Eye (tissue), 1 donor: ENCODE measurements around the gene ARL6IP1.
A peak's percentile ranks its signal among the peaks of the same experiment; 100 is the strongest.
"Not testable (repeated sequence)": the region's sequence is repeated elsewhere in the genome, so short reads cannot be mapped to it uniquely, and the experiment has no call there.

Experiments
- DNase-seq: peaks from one replicate; pipeline ENCODE4 v3.0.0-alpha.2; 2015

Gene ARL6IP1

DNA sequence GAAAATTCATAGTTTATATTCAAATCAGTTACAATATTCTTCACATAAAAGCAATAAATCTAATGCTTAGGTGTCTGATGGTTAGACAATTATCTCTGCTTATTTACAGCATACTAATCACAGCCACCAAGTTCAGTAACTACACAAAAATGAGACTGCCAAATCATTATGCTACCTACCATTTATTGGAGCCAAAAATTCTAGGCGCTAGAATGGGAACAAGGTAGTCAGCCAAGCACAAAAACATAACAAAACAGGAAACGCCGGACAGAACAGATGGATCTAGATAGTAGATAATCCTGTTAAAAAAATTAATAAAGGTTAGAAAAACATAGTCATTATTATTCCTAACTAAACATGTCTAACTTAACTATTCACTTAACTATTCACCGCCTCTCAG lies 3.6 kb downstream of the ARL6IP1 start:
- DNase-seq = no peak

GRCh38 chr16:18796377-18796776 lies 5.0 kb downstream of the ARL6IP1 start:
- no peak for DNase-seq

GRCh38 chr16:18792836-18793433 lies 8.4 kb downstream of the ARL6IP1 start:
- DNase-seq = no peak

DNA sequence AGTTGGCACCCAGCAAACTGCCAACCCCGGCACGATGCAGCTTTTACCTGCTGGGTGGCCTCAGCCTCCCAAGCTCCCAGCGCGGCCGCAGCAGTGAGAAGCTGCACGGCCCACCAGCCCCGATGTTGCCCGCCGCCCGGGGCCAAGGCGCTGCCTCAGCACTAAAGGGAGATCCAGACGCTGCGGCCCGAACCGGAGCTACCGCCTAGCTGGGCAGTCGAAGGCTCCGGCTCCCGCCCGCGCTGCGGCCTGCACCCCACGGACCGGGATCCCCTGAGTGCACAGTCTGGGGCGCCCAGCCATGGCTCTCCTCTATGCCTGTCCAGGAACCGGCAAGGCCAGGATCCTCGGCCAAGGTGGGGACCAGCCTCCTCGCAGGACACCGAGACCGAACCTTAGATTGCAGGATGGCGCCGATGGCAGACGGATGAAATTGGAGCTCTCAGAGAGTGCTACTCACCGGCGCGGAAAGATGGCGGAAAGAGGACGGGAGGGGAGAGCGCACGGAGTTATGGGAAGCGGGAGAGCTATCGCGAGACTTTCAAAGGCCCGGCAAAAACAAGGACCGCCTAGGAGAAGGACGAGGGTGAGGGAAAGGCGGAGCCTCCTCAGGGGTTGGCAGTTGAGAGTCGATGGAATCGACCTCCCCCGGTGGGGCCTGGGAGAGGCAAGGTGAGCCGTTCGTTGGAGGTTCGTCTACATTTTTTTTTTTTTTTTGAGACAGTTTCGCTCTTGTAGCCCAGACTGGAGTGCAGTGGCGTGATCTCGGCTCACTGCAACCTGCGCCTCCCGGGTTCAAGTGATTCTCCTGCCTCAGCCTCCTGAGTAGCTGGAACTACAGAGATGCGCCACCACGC lies 11.3 kb downstream of the ARL6IP1 start, which contains the start of gene RPS15A:
RPS15A (minus strand) TSS at position 485 of the 857 bp plus-strand sequence. CDS start 1,221 bp downstream, outside the sequence.
- DNase-seq = peak; percentile 99

DNA sequence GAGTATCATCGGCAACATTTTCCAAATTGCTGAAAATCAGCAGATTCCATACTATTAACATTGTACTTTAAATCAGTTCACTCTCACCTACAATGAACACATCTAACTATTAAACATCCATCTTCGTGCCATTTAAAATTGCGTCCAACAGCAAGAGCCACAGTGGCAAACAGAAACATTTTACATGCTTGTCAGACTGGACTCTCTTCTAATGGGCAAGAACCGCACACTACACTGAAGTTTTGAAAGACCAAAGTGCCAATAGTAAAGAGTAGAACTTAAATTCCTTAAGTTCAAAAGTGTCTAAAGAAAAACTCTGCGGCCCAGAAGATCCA lies 11.9 kb downstream of the ARL6IP1 start:
- DNase-seq = no peak

- DNase-seq = no peak
Observed at GRCh38 chr16:18788828-18789514, 12.4 kb downstream of the ARL6IP1 start.

DNA sequence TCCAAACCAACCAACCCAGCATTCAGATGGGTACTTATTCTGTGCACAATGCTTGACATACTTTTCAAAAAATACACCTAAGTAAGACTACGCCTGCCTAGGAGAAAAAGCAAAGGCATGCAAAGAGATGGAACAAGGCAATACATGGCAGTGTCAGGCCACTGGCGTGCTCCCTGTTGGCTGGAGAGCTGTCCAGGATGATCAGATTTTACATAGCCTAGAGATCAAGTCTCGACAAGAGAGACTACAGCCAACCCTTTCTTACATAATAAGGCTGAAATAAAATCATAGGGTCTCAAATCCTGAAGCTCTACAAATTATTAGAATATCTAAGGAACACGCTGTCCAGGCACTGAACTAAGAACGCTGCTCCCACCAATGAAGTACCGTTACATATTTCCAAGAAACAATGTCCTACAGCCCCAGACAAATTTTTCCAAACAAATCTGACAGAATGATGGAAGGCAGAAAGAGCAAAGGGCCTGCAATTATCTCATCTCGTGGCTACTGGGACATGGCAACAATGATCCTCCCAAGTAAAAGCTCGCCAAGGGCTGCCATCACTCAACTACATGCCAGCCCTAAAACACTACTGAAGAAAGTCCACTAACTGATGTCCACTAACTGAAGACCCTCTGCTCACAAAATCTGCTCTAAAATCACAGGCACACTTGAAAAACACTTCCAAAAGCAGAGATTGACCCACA lies 16.3 kb downstream of the ARL6IP1 start:
- DNase-seq = no peak

- no peak for DNase-seq
Observed at GRCh38 chr16:18783430-18784341, 17.7 kb downstream of the ARL6IP1 start.

- DNase-seq = no peak
Observed at GRCh38 chr16:18782697-18783429, 18.5 kb downstream of the ARL6IP1 start.

GRCh38 chr16:18781232-18781631 lies 20.1 kb downstream of the ARL6IP1 start:
- not testable (repeated sequence) for DNase-seq

DNA sequence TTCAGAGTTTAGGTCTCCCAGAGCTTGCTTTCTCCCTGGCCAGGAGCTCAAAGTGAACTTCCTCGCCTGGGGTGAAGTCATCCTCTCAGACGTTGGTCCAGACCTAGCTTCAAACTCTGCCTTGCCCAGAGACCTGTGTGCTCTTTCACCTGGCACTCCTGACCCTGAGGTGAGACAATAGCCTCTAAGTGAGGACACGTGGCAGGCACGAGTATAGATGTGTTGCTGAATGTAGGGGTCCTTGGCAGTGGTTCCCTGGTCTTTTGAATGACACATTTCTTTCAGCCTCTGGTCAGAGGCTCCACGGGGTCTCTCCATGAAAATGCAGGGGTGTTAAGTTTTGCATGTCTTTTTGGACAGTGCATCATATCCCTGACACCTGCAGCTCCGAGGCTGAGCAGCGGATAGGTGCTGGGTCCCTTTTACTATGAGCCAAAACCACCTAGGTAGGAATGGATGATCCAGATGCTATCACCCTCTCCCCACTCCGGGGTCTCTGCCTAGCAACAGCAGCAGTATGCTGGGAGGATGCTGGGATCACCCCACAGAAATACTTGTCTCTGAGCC lies 20.8 kb downstream of the ARL6IP1 start:
- not testable (repeated sequence) for DNase-seq

DNA sequence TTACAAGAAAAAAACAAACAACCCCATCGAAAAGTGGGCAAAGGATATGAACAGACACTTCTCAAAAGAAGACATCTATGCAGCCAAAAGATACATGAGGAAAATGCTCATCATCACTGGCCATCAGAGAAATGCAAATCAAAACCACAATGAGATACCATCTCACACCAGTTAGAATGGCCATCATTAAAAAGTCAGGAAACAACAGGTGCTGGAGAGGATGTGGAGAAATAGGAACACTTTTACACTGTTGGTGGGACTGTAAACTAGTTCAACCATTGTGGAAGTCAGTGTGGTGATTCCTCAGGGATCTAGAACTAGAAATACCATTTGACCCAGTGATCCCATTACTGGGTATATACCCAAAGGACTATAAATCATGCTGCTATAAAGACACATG lies 23.7 kb downstream of the ARL6IP1 start:
- DNase-seq = not testable (repeated sequence)

DNA sequence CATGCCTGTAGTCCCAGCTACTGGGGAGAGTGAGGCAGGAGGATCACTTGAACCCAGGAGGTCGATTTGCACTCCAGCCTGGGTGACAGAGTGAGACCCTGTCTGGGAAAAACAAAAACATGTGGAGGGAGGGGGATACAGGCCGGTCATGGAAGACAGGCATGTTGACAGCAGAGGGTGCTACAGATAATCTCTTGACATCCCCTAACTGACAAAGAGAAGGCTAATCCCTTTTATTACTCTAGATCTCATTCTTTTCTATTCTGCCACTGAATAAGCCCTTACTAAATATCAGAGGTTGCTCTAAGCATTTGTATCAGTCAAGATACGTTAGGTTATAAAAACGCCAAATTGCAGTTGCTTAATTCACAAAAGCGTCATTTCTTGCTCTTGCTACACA lies 25.0 kb downstream of the ARL6IP1 start:
- DNase-seq = not testable (repeated sequence)

DNA sequence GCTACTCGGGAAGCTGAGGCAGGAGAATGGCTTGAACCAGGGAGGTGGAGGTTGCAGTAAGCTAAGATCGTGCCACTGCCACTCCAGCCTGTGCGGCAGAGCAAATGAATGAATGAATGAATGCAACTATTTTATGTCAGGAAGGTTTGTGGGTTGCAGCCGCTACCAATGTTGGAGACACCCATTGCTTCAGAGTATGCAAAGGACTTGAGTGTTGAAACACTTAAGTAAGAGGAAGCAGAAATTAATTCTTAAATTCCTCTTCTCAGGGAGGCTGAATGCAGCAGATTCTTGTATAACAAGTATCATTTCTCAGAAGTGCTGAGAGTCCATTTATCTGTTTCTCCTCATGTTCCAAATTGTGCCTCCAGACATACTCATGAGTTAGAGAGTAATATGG lies 26.7 kb downstream of the ARL6IP1 start:
- not testable (repeated sequence) for DNase-seq

- not testable (repeated sequence) for DNase-seq
Observed at GRCh38 chr16:18772171-18772570, 29.2 kb downstream of the ARL6IP1 start.

GRCh38 chr16:18770336-18770962 lies 30.9 kb downstream of the ARL6IP1 start:
- not testable (repeated sequence) for DNase-seq

- not testable (repeated sequence) for DNase-seq
Observed at GRCh38 chr16:18767217-18767616, 34.1 kb downstream of the ARL6IP1 start.

- DNase-seq = not testable (repeated sequence)
Observed at GRCh38 chr16:18762713-18763112, 38.6 kb downstream of the ARL6IP1 start.

DNA sequence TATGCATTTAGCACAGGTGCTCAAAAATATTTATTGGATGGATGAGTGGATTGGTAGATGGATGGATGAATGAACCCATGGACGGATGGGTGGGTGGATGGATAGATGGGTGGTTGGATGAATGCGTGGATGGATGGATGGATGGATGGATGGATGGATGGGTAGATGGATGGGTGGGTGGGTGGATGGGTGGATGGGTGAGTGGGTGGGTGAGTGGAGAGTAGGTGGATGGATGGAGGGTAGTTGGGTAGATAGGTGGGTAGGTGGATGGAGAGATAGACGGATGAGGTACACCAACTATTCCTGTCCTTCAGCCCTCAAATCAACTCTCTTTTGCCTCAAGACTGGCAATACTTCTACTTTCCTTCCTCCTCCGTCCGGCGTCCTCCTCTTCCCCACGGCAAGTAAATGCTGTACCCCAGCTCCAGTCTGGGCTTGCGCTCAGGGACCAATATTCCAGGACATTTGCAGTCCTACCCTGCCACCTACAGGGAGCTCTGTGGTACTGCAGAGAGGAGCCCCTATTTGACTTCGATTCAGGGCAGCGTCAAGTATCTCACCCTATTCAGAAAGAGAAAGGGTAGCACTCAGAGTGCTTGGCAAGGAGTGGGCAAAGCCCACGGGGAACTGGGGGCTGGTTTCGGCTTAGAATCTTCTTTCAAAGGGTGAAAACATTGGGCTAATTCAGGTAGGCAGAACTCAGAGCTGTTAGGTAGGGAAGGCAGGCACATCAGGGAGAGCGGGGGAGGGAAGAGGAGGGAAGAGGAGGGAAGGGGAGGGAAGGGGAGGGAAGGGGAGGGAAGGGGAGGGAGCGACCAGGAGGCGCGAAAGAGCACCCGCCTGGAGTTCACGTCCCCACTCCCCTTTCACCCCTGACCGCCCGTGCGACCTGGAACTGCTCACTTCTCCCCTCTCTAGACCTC lies 41.5 kb downstream of the ARL6IP1 start:
- peak; percentile 35 for DNase-seq
